NCI-H2081 treated with DMSO at 0.1 percent for 48 hours (cell line): ENCODE measurements around the gene COX20.
A peak's percentile ranks its signal among the peaks of the same experiment; 100 is the strongest.

Experiments used
- DNase-seq: peaks from one replicate; lab custom pipeline; 2025; lab: John Stamatoyannopoulos, UW

COX20 gene

DNA sequence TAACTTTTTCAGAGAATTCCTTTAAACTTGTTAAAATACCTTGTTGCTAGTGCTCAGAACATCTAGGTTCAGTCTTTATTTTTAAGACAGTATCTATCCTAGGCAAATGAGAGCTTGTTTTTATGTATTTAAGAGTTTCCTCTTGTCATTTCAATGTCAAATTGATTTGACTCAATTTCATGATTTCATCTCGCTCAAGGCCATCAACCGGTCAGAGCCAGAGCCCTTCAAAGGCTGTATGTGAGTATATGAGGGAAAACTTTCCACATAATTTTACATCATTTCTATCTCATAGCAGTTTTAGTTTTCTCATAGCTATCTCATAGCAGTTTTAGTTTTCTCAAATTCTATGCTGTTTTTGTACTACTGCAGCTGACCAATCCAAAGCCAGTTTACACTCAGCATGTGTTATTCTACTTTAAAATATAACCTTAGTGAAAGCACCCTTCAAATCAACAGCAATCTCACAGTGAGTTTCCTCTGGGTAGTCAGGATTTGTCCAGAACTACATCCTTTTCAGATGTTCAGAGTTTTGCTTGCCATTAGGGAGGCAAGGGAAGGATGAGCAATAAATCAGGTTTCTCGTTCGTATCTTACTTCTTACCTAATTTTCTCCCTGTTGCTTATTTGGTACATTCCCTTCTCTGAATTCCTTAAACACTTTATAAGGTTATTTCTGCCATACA, 16.2 kb downstream of the COX20 start:
- no peak for DNase-seq

DNA sequence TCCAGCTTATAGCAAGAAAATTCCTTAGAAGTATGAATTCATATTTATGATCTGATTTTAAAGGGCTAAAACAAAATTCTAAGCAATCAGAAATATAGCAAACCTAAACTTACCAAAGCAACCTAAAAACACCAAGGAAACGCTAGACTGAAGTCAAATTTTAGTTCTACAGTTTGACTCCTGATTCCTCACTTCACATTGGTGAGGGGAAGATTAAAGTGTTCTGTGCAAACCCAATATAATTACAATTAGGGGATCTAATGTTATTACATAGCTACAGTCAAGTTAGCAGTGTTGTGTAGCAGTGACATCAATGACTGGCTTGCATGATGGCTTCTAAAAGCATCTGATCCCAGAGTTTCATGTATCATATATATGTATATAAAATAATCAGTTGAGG, 17.2 kb downstream of the COX20 start:
- DNase-seq, result no peak

DNA sequence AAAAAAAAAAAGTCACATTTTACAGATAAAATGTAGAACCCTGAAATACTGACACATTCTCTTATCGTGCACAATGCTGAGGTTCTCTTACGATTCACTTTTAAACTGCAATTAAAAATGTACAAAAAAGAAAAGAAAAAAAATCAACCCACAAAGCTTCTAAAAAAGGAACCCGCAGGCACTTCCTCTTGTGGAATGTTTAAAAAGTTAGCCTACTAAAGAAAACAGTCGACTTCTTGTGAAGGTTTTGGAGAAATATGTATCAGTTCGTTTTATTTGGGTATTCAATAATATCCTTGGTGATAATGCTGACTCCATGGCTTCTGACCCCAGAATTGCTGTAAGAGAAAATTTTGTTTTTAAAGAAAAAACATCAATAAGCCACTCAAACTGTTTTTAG, 18.7 kb downstream of the COX20 start:
- DNase-seq, result no peak

DNA sequence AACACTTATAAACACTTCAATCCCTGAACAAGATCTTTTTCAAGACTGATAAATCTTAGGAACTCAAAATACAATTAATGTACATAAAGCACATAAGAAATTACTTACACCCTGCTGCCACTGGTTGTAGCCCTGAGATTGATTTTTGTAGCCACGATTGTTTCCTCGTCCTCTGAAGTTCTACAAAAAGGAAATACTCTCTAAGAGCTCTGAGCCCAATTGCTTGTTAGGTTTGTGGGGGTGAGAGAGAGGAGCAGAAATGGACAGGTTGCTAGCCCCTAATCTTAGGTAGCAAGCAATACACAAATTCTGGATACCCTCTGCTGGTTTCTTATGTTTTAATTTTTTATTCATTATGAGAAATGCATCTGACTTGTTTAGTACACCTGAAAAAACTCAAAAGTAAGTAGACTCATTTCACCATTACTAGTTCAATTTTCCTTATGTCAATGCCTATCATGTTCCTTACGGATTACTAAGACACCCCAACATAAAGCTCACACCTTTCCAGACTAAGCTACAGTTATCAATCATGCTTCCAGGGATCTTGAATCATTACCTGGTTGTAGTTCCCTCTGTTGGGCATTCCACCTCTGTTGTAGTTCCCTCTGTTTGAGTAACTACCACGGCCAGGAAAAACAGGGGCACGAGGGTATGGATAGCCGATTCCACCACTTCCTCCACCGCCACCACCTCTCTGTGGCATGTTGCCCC, 19.6 kb downstream of the COX20 start:
- DNase-seq, result no peak

DNA sequence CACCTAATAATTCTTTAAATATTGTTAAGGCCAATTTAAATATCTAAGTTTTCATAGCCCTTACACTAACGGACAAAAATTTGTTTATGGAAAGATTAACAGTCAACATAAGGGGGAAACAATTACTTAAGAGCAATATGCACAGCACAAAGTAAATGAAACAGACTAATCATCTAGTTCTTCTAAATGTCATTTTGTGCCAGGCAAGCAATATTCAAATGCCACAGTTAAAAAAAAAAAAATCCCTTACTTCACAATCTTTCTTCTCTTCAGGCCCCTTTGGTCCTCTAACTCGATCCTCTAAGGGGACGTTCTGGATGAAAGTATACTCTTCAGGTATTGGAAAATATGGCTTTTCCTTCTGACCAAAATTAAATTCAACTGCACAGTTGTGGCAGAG, 22.3 kb downstream of the COX20 start:
- no peak for DNase-seq

DNA sequence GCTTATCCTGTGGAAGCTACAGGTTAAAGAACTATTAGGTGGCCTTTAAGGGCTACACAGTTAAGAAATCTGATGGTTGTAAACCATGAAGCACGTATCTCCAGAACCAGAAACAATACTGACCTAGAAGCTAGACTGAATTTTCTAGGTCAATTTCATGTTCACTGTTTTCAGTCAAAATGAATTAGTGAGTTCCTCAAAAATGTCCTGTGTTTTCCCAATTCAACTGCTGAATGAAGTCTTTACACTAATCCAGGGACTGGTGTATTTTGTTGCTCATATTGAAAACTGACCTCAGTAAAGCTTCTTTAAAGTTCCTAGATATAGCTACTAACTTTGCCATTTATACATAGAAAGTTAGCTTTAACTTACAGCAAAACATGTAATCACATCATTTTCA, 22.9 kb downstream of the COX20 start:
- no peak for DNase-seq

DNA sequence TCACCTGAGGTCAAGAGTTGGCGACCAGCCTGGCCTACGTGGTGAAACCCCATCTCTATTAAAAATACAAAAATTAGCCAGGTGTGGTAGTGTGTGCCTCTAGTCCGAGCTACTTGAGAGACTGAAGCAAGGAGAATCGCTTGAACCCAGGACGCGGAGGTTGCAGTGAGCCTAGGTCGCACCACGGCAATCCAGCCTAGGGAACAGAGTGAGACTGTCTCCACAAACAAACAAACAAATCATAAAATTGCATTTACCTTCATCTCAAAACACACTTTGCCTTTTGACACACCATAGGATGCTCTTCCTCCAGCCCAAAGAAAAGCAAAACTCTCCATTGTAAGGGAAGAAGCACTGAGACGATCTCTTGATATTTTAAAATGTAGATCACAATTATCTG, 24.6 kb downstream of the COX20 start:
- no peak for DNase-seq

DNA sequence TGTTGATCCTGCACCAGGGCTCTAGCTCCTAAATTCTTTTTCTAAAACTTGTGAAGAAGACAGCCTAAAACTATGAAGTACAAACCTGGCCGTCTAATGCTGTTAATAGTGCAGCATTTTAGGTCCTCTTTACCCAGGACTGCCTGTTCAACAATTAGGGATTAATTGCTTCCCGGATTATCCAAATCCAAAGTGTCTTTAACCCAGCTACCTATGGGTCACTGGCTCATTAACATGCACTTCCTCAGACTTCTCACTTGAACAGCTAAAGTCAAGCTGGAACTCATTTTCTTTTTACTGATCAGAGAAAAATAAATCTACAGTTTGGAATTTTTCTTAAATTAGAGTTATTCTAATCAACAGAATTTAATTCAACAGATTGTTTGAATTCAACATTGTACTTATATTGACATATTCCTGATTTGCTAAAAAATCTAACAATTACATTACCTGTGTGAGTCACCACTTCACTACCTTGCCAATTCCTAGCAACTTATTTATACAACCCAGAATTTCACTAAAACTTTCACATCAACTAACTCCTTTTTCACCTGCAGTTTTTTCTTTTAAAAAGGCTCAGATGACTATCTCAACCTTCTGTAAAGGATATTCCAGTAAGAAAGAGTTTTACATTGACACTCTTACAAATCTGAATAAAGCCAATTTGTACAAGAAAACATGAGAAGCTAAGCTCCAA, 25.6 kb downstream of the COX20 start:
- no peak for DNase-seq

DNA sequence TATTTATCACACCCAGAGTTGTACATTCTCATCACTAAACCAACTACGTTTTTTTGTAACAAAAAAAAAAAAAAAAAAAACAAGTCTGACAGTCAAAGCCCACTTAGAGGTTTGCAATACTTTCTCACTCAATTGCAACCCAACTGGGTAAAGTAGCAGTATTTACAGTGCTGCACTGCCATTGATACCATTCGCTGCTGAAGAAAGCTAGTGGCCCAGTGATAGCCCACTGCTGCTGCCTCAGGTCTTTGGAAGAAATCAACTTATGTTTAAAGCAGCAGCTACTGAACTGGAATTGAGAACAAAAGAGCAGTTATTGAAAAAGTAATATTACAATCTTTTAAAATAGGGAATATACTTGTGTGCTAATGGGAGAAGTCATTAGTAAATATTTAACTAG, 26.2 kb downstream of the COX20 start:
- DNase-seq, result no peak

DNA sequence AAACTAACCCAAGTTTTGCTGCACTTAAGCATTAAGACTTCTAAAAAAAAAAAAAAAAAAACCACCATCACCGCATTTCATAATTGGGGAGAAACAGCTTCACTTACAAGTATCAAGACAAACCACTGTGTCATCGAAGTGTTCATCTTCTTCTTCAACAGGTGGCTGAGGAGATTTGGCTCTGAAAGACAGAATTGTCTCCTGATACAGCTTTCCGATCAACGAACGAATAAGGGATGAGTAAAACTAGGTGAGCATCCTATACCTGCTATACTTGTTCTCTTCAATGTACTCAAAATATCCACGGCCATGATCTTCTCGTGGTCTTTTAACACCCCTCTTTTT, 26.9 kb downstream of the COX20 start:
- DNase-seq, result no peak

DNA sequence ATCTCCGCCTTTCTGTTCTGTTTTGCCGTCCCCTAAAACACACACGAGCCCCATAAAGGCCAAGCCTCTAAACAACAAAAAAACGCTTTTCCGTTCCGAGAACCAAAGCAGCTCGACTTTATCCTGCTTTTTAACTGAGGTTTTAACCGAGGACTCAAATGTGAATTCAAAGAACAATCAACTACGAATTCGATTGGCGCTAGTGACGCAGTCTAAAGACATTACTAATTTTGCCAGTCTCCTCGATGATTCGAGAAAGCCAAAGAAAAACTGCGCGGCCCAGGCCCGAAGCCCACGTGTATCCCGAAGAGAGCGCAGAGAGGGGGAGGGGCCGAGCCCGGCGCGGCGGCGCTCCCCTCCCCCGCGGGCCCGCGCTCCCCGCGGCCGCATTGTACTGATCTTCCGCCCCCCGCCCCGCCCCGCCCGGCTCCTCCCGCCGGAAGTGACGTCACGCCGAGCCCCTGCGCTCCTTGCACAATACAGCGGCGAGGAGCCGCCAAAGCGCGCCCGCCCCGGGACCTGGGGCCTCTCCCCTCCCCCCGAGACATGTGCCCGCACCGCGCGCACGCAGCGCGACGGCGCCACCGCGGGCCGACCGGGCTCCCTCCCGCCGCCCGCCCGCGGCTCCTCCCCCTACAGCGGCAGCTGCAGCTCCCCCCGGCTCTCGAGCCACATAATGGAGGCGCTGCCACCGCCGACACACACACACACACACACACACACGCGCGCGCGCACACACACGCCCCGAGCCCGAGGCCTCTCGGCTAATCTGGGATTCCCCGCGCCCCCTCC, 27.4 kb downstream of the COX20 start:
- DNase-seq, result peak; percentile 77

DNA sequence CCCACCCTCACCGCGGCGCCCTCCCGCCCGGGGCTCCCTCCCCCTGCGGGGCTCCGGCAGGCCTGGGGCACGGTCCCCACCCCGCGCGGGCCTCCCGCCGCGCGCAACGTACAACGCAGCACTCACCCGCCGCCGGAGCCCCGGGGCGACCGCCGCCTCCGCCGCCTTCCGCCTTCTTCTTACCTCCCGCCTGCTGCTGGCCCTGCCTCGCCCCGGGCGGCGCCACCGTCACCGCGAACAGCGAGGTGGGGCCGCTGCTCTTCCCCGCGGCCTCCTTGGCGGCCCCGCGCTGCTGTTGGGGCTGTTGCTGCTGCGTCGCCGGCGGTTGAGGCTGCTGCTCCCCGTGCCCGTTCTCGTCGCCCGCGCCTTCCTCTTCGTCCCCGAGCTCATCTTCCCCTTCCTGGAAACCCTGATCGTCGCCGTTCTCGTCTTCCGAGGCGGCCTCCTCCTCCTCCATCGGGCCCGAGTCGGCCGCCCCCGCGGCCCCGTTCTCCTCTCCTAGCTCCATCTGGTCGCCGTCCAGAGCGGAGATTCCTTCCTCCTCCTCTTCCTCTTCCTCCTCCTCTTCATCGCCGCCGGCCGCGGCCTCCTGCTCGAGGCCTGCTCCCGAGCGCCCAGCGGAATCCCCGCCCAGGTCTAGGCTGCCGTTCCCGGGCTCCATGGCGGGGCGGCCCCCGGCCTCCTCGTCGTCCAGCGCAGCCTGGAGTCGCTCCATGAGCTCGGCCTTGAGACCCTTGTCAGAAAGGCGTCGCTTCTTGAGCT, 28.2 kb downstream of the COX20 start:
- no peak for DNase-seq

DNA sequence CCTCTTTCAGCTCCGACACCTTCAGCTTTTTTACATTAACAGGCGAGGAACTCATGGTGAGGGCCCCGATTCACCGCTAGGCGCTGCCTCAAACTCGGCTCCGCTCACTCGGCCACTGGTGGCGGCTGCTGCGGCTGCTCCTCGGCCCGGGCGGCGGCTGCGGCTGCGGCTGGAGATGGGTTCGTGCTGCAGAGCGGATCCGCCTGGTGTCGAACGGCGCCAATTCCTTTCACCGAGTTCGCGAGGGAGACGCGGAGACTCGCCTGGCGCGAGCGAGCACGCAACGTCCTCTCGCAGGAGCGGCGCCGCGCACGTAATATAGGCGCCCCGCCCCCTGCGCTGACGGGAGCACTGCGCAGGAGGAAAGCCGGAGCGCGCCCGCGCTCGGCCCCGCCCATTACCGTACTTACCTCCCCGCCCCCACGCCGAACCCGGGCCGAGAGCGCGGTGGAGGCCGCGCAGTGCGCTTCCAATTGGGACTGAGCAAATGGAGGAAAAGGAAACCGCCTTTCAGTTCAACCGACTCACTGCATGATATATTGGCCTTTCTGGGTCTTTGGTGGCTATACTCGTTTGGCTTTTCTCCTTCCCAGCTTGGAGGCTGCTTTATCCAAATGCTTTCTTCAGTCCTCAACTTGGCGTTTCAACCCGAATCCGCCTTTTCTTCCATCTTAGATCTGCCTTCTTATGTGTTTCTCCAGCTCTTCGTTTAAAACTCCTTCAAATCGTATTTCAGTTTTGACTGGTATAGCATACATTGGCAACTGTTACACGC, 29.0 kb downstream of the COX20 start, which contains the start of gene HNRNPU:
HNRNPU (minus strand) TSS at position 291 of the 775 bp plus-strand sequence; CDS start at position 55, 236 bp downstream.
- peak; percentile 91 for DNase-seq

DNA sequence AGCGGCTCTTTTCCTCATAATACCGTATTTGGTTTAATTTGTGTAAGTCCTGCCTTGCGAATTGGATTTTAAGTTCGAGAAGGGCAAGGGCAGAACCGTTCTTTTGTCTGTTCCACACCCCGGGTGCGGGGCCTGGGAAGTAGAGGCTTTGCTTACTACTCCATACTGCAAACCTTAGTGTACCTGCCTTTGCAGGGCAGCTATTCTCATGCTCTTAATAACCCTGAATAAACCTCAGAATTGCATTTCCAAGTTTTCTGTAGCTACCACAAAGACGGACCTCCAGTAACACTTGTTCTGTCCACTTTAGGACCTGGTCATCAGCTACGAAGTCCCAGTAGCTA, 29.5 kb downstream of the COX20 start:
- no peak for DNase-seq

DNA sequence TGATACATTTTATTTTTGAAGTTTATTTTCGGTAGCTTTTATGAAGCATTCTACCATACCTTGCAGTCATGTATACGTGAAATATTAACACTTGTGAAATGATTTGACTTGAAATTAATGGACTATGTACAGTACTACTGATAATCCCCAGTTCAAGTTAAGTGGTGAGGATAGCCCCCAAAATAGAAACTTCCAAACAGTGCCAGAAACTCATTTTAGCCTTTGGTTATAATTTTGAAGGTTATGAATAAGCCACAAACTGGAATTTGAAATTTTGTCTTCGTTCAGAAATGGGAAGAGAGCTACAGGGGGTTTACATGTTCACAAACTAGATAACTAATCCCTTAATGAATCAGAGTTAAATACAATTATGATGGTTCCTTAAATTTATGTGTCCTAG, 30.4 kb downstream of the COX20 start:
- DNase-seq, result no peak

DNA sequence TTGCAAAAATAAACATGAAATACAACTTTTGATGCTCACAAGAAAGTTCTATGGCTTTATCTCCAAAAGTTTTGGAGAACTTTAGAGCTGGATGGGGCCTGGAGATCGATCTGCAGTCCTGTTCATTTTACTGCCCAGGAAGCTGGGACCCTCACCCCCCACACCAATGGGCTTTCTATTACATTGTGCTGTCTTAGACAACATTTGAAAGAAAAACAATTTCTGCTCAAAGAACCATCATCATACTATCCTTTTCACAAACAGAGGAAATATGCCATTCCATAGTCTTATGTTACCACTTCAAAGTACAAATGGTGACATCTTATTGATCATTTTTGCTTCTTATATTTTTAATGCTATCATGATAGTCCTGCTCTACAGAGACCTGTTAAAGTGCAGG, 30.9 kb downstream of the COX20 start:
- DNase-seq, result no peak

DNA sequence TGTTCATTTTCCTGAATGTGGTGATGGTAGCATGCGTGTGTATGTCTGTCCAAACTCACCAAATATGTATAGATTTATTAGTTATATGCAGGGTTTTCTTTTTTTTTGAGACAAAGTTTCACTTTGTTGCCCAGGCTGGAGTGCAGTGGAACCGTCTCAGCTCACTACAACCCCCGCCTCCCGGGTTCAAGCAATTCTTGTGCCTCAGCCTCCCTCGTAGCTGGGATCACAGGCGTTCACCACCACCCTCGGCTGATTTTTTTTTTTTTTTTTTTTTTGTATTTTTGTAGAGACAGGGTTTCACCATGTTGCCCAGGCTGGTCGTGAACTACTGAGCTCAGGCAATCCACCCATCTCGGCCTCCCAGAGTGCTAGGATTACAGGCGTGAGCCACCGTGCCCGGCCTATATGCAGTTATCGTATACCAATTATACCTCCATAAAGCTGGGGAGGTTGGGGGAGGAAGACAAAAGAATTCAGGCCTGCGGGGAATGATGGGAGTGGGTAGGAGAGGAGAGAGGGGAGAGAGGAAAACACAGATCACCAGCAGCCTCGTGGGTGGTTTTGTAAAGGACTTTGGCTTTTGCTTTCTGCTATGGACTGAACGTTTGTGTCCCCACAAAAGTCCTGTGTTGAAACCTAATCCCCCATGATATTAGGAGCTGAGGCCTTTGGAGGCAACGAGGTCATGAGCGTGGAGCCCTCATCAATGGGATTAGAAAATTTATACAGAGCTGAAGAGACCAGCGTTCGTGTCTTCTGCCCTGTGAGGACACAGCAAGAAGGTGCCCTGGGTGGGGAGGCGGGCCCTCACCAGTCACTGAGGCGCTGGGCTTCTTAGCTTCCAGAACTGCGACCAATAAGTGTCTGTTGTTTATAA, 33.3 kb downstream of the COX20 start:
- DNase-seq, result no peak

DNA sequence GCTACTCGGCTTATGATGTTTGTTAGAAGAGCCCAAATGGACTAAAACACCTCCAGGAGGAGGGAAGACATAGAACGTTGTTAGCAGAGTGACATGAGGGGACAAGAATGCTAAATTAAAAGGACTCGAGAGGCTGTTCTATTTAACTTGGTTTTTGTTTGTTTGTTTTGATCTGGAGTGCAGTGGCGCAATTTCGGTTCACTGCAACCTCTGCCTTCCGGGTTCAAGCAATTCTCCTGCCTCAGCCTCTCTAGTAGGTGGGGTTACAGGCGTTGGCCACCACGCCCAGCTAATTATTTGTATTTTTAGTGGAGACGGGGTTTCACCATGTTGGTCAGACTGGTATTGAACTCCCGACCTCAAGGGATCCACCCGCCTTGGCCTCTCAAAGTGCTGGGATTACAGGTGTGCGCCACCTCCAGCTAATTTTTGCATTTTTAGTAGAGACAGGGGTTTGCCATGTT, 33.9 kb downstream of the COX20 start:
- DNase-seq, result no peak

DNA sequence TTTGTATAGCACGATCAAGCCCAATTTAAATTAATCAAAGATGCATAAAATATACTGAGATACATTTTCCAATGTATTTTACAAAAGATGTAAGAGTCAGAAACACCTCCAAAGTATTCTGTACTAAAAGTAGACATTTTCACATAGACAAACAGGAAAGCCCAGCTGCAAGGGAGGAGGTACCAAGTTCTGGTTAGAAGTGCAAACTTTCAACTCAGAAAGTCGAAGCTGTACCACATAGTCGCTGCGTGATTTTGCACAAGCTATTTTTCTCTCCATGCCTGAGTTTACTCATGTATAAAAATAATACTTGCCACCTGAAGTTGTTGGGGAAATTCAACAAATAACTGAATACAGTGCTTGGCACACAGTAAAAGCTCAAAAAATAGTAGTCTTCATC, 34.5 kb downstream of the COX20 start:
- DNase-seq, result no peak
